VCaP (cell line): Measurements from ENCODE around the gene CCDC60.
"Not testable (repeated sequence)": the region's sequence is repeated elsewhere in the genome, so short reads cannot be mapped to it uniquely, and the experiment has no call there.

Experiments
- H3K27ac ChIP-seq: fragments of 450-650 bp; 2 replicates; pipeline ENCODE4 v1.5.1; 2017
- CTCF ChIP-seq: fragments of 450-650 bp; conservative IDR thresholded peaks from 2 replicates; pipeline ENCODE4 v1.5.1; 2017; ENCODE audit warnings: mild to moderate bottlenecking, moderate library complexity

CCDC60 gene

GRCh38 chr12:119338593-119339363, 4.2 kb downstream of the CCDC60 start:
- no peak overlapping the region for H3K27ac ChIP-seq
- no peak for TF ChIP-seq CTCF

GRCh38 chr12:119340578-119340977, 6.0 kb downstream of the CCDC60 start:
- no peak overlapping the region for H3K27ac ChIP-seq
- TF ChIP-seq CTCF = no peak

GRCh38 chr12:119341020-119341419, 6.5 kb downstream of the CCDC60 start:
- H3K27ac ChIP-seq = no peak overlapping the region

GRCh38 chr12:119341988-119342387, 7.5 kb downstream of the CCDC60 start:
- no peak for TF ChIP-seq CTCF
- no peak overlapping the region for H3K27ac ChIP-seq

More at GRCh38 chr12:119341020-119341419, 6.5 kb downstream of the CCDC60 start:
- TF ChIP-seq CTCF = no peak

- no peak for TF ChIP-seq CTCF
- H3K27ac ChIP-seq = no peak overlapping the region
Observed at GRCh38 chr12:119343130-119343529, 8.6 kb downstream of the CCDC60 start.

GRCh38 chr12:119354172-119354571, 19.6 kb downstream of the CCDC60 start:
- TF ChIP-seq CTCF = no peak

GRCh38 chr12:119360366-119360765, 25.8 kb downstream of the CCDC60 start:
- not testable (repeated sequence) for H3K27ac ChIP-seq

More at GRCh38 chr12:119354172-119354571, 19.6 kb downstream of the CCDC60 start:
- H3K27ac ChIP-seq = peak overlapping the region; percentile 76

GRCh38 chr12:119363037-119363436, 28.5 kb downstream of the CCDC60 start:
- no peak for TF ChIP-seq CTCF
- H3K27ac ChIP-seq = no peak overlapping the region
